K562 (cell line): ENCODE results near the gene APBB2. TPM values are rescaled to one million over a fixed set of nuclear protein-coding genes. Genes with fewer than 3 reads are reported as not detected.

ENCODE experiments used
- EHMT2 ChIP-seq: fragments of 450-650 bp; IDR thresholded peaks from 2 replicates; pipeline ENCODE4 v1.6.1; 2018; ENCODE audit warnings: antibody characterized with exemption
- KLF16 ChIP-seq: IDR thresholded peaks from 2 replicates; pipeline ENCODE4 v1.6.1; 2016; ENCODE audit warnings: antibody characterized with exemption
- MECOM ChIP-seq: fragments of 250-450 bp; sonication (Bioruptor Pico); IDR thresholded peaks from 2 replicates; pipeline ENCODE4 v1.8.0; 2022; ENCODE audit warnings: inconsistent platforms
- SAFB2 ChIP-seq: fragments of 200-400 bp; formaldehyde crosslinking; IDR thresholded peaks from 2 replicates; pipeline ENCODE4 v1.6.1; 2018; ENCODE audit warnings: borderline replicate concordance, low read length, low read depth, moderate library complexity; ENCODE audit not compliant: severe bottlenecking
- ZNF707 ChIP-seq: fragments of 250-450 bp; sonication (Bioruptor Pico); conservative IDR thresholded peaks from 2 replicates; pipeline ENCODE4 v1.8.0; 2022; ENCODE audit warnings: inconsistent platforms, mild to moderate bottlenecking, moderate library complexity
- polyA plus RNA-seq, 8 experiments: library from polyadenylated mRNA; depleted of rRNA in 4 of 8; stranded (reverse) in 5 of 8; unstranded in 3 of 8; fragments of >200 nt; fragmentation: Nextera tagmentation in 2 of 8; fragmentation: Illumina TruSeq in 1 of 8; extraction: Ambion mirVana in 2 of 8; extraction: Trizol in 1 of 8; gene quantifications; 2 replicates each; pipeline versions ENCODE4 v1.2.1 to v1.2.3, GENCODE V29; 2011 to 2014; ENCODE audit warnings: inconsistent platforms in 1 of 8, missing spikeins in 1 of 8
- total RNA-seq, 7 experiments: library from RNA; depleted of rRNA in 6 of 7; stranded (reverse); fragments of >200 nt in 6 of 7; fragmentation: Illumina TruSeq in 2 of 7; extraction: Trizol in 2 of 7; gene quantifications; 2 replicates each; pipeline versions ENCODE4 v1.2.1 to v1.2.3, GENCODE V29; 2011 to 2021; ENCODE audit warnings: low replicate concordance in 1 of 7
- TF ChIP-seq, protein P1 (sequence below), 2 experiments: fragments of 450-650 bp; formaldehyde crosslinking in 1 of 2; IDR thresholded peaks; 2 replicates each; pipeline versions ENCODE4 v1.4.0 to v1.6.1; 2014 to 2020; ENCODE audit warnings: mild to moderate bottlenecking in 2 of 2, borderline replicate concordance in 1 of 2, low read depth in 1 of 2
- TF ChIP-seq, protein P2 (sequence below): IDR thresholded peaks from 2 replicates; pipeline ENCODE4 v1.6.1; 2011; ENCODE audit warnings: borderline replicate concordance, low read depth, mild to moderate bottlenecking, moderate library complexity, low read length; ENCODE audit not compliant: insufficient read depth, poor library complexity, severe bottlenecking
- TF ChIP-seq, protein P3 (sequence below), 3 experiments: IDR thresholded peaks in 2 of 3; conservative IDR thresholded peaks in 1 of 3; 2 replicates each; pipeline ENCODE4 v1.5.1; 2011 to 2012; ENCODE audit warnings: low read length in 3 of 3, mild to moderate bottlenecking in 3 of 3, control low read depth in 2 of 3, improper control_type of control experiment in 1 of 3, inconsistent platforms in 1 of 3, low read depth in 1 of 3, mixed read lengths in 1 of 3, moderate library complexity in 1 of 3; ENCODE audit not compliant: insufficient read depth in 2 of 3
- TF ChIP-seq, protein P4 (sequence below): fragments of 450-650 bp; conservative IDR thresholded peaks from 2 replicates; pipeline ENCODE4 v1.6.1; 2016; ENCODE audit warnings: missing genetic modification characterization, low read depth, mild to moderate bottlenecking, missing compliant biosample characterization, moderate library complexity

Gene APBB2
- total and polyA plus RNA-seq, 9 of the 15 experiments (the other 6 are each of a cell fraction or from before 2014, with no cell fraction given): 0.08 to 2.1 (median 1.4) TPM

DNA sequence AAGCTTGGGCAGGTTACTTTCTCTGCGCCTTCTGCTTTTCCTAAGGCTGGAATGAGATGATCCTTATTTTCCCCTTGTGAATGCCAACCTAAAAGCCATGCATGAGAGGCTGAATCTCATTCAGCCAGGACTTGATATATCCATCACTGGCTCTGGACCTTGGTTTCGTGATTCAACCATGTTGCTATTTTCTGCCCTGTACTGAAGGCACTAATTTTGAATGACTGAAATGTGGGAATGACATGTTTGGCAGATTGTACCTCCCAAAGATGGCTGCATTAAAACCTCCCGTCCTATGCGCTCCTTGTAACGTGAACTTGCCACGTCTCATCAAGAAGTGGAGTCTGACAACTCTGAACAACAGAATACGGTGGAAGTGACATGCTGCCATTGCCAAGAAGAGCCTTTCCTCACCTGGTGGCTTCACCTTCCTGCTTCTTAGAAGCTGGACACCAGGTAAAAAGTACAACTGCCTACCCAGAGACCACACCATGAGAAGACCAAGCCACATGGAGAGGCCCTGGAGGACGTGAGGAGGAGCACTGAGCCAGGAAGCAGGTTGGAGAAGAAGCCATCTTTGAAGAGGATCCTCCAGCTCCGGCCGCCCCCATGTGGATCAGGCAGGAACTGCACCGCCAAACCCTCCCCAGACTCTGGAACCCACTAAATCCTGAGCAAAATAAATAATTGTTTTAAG is 290.1 kb downstream of the APBB2 start (continued):
- TF ChIP-seq, protein P1, sequence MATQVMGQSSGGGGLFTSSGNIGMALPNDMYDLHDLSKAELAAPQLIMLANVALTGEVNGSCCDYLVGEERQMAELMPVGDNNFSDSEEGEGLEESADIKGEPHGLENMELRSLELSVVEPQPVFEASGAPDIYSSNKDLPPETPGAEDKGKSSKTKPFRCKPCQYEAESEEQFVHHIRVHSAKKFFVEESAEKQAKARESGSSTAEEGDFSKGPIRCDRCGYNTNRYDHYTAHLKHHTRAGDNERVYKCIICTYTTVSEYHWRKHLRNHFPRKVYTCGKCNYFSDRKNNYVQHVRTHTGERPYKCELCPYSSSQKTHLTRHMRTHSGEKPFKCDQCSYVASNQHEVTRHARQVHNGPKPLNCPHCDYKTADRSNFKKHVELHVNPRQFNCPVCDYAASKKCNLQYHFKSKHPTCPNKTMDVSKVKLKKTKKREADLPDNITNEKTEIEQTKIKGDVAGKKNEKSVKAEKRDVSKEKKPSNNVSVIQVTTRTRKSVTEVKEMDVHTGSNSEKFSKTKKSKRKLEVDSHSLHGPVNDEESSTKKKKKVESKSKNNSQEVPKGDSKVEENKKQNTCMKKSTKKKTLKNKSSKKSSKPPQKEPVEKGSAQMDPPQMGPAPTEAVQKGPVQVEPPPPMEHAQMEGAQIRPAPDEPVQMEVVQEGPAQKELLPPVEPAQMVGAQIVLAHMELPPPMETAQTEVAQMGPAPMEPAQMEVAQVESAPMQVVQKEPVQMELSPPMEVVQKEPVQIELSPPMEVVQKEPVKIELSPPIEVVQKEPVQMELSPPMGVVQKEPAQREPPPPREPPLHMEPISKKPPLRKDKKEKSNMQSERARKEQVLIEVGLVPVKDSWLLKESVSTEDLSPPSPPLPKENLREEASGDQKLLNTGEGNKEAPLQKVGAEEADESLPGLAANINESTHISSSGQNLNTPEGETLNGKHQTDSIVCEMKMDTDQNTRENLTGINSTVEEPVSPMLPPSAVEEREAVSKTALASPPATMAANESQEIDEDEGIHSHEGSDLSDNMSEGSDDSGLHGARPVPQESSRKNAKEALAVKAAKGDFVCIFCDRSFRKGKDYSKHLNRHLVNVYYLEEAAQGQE (IDR thresholded peaks at IDR 0.05; ENCODE audit: borderline replicate concordance): 0 out of 2 replicates have a peak, but pooled peaks have one; percentile 10
- TF ChIP-seq, protein P1 (CRISPR knock-in tag; IDR thresholded peaks at IDR 0.05; ENCODE audit: low read depth): no peak
- 0 out of 2 replicates have a peak, but pooled peaks have one; percentile 22 for TF ChIP-seq KLF16
- TF ChIP-seq, protein P2, sequence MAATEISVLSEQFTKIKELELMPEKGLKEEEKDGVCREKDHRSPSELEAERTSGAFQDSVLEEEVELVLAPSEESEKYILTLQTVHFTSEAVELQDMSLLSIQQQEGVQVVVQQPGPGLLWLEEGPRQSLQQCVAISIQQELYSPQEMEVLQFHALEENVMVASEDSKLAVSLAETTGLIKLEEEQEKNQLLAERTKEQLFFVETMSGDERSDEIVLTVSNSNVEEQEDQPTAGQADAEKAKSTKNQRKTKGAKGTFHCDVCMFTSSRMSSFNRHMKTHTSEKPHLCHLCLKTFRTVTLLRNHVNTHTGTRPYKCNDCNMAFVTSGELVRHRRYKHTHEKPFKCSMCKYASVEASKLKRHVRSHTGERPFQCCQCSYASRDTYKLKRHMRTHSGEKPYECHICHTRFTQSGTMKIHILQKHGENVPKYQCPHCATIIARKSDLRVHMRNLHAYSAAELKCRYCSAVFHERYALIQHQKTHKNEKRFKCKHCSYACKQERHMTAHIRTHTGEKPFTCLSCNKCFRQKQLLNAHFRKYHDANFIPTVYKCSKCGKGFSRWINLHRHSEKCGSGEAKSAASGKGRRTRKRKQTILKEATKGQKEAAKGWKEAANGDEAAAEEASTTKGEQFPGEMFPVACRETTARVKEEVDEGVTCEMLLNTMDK: peak; percentile 71
- TF ChIP-seq, protein P3, sequence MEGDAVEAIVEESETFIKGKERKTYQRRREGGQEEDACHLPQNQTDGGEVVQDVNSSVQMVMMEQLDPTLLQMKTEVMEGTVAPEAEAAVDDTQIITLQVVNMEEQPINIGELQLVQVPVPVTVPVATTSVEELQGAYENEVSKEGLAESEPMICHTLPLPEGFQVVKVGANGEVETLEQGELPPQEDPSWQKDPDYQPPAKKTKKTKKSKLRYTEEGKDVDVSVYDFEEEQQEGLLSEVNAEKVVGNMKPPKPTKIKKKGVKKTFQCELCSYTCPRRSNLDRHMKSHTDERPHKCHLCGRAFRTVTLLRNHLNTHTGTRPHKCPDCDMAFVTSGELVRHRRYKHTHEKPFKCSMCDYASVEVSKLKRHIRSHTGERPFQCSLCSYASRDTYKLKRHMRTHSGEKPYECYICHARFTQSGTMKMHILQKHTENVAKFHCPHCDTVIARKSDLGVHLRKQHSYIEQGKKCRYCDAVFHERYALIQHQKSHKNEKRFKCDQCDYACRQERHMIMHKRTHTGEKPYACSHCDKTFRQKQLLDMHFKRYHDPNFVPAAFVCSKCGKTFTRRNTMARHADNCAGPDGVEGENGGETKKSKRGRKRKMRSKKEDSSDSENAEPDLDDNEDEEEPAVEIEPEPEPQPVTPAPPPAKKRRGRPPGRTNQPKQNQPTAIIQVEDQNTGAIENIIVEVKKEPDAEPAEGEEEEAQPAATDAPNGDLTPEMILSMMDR (IDR thresholded peaks at IDR 0.05 in 2 of 3, conservative IDR thresholded peaks at IDR 0.05 in 1 of 3; ENCODE audit: insufficient read depth in 2 of 3, low read depth in 1 of 3, low read length in 3 of 3): peak; percentile 78 to 94 (median 78)
- peak; percentile 81; the same call in 1 of the 2 replicates for TF ChIP-seq EHMT2
- TF ChIP-seq, protein P4, sequence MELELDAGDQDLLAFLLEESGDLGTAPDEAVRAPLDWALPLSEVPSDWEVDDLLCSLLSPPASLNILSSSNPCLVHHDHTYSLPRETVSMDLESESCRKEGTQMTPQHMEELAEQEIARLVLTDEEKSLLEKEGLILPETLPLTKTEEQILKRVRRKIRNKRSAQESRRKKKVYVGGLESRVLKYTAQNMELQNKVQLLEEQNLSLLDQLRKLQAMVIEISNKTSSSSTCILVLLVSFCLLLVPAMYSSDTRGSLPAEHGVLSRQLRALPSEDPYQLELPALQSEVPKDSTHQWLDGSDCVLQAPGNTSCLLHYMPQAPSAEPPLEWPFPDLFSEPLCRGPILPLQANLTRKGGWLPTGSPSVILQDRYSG (tag): 0 out of 2 replicates have a peak, but pooled peaks have one; percentile 24
- TF ChIP-seq MECOM (CRISPR knock-in tag): 0 out of 2 replicates have a peak, but pooled peaks have one; percentile 9
- TF ChIP-seq SAFB2: no peak
- no peak for TF ChIP-seq ZNF707 (CRISPR knock-in tag)
